Measurements from ENCODE around the gene AUTS2.
A peak's percentile ranks its signal among the peaks of the same experiment; 100 is the strongest.

Gene AUTS2

GRCh38 chr7:69656890-69657289 lies 58.6 kb downstream of the AUTS2 start:
- DNase-seq (ENCODE audit: low read depth in 2 of 2) = no peak

DNA sequence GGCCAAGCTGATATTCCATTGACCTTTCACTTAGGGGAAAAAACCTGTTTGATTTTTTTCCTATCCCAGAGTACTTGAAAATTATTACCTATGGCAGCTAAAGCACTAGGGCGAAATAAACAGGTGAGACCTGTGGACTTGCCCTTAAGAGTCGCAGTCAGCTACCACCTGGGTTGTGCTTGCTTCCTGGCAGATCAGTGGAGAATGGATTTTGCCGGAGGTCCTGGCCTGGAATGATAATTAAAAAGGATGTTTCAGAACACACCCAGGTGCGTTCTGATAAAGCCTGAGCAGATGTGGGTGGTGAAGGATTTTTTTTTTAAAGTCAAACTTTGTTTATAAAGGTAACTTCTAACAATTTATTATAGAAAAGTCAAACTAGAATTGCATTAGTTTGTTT lies 59.1 kb downstream of the AUTS2 start:
- DNase-seq (ENCODE audit: low read depth in 2 of 2) = no peak

GRCh38 chr7:69657985-69658384 lies 59.7 kb downstream of the AUTS2 start:
- DNase-seq (ENCODE audit: low read depth in 2 of 2) = no peak

DNA sequence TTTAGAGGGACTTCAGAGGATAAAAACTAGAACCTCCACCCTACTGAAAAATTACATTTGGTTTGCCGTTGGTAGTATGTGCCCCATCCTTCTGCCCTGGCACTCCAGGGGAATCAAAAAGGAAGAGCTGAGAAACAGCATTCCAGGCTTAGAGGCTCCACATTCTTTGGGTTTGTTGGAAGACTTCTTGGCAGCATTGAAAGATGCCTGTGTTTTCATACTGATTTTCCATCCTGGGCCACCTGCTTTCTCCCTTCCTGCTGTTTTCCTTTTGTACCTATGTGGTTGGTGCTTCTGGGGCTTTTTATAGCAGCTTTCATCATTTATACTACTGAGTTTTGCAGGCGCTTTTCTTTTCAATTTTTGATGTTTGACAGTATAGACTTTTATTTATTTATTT lies 61.7 kb downstream of the AUTS2 start:
- DNase-seq (ENCODE audit: low read depth in 2 of 2) = no peak

- DNase-seq (ENCODE audit: low read depth in 2 of 2) = no peak
Measured at GRCh38 chr7:69661342-69661741, 63.1 kb downstream of the AUTS2 start.

- no peak for DNase-seq (ENCODE audit: low read depth in 2 of 2)
Measured at GRCh38 chr7:69663911-69664832, 65.9 kb downstream of the AUTS2 start.

DNA sequence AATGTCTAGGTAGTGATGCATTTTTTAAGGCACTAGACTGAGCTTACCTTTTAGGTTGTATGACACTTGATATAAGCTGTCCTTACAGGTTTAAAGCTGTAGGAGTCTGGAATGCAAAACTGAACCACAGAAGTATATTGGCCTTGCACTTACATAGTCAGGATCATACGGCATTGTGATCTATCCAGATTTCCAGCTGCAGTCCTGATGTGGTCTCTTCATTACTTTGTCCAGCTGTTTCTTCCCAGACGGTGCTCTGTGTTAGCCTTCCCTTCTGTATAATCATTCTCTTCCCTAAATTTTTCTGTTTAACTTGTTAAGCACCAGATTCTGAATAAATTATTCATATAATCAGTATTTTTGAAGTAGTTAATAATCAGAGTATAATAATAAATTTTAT lies 67.1 kb downstream of the AUTS2 start:
- no peak for DNase-seq (ENCODE audit: low read depth in 2 of 2)

DNA sequence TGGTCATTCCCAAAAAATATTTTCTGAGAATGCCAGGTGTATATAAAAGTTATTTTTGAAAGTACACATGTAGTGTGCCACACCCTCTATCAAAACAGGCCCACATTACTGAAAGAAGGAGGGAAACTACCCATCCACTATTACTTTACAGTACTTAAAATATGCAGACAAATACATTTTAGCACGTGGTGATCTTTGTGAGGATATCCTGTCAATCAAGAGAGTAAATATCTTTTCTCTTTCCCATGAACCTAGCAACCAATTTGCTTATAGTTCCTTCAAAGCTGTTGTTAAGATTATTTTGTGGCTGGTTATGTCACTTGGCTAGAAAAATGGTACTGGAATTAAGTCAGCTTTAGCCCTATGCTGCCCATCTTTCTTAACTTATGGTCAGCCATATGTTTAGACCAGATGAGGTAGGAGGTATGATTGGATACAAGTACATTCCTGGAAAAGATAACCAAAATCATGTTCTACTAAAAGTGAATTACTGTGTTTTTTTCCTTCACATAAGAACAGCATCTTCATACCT lies 70.1 kb downstream of the AUTS2 start:
- no peak for DNase-seq (ENCODE audit: low read depth in 2 of 2)

GRCh38 chr7:69670701-69671100 lies 72.4 kb downstream of the AUTS2 start:
- DNase-seq (ENCODE audit: low read depth in 2 of 2) = peak in 1 of 2 experiments; percentile 40

- DNase-seq (ENCODE audit: low read depth in 2 of 2) = no peak
Measured at GRCh38 chr7:69673074-69673473, 74.8 kb downstream of the AUTS2 start.

DNA sequence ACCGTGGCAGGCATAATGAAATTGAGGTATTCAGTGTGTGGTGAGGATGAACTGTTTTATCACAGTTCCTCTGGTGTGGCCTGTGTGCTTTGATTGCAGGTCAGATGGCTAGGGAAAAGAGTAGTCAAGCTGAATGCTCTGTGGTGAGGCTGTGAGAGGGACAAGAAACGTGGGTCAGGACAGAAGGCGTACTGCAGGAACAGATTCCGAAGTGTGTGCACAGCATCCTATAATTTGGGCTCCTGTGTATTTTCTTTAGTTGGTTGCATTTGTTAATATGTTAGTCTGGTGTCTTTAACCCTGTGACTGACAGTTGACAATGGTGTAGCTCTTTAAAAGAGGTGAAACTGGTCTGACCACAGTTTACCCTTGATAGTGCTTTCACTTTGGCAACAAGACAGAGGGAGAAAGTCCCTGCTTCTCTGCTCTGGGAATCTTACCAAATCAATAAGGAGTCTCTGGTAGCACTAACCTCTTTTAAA lies 76.5 kb downstream of the AUTS2 start:
- no peak for DNase-seq (ENCODE audit: low read depth in 2 of 2)

GRCh38 chr7:69676247-69676646 lies 78.0 kb downstream of the AUTS2 start:
- no peak for DNase-seq (ENCODE audit: low read depth in 2 of 2)

- DNase-seq (ENCODE audit: low read depth in 2 of 2) = peak in 1 of 2 experiments; percentile 26
Measured at GRCh38 chr7:69677054-69677852, 79.0 kb downstream of the AUTS2 start.

- DNase-seq (ENCODE audit: low read depth in 2 of 2) = no peak
Measured at GRCh38 chr7:69677881-69678493, 79.7 kb downstream of the AUTS2 start.

DNA sequence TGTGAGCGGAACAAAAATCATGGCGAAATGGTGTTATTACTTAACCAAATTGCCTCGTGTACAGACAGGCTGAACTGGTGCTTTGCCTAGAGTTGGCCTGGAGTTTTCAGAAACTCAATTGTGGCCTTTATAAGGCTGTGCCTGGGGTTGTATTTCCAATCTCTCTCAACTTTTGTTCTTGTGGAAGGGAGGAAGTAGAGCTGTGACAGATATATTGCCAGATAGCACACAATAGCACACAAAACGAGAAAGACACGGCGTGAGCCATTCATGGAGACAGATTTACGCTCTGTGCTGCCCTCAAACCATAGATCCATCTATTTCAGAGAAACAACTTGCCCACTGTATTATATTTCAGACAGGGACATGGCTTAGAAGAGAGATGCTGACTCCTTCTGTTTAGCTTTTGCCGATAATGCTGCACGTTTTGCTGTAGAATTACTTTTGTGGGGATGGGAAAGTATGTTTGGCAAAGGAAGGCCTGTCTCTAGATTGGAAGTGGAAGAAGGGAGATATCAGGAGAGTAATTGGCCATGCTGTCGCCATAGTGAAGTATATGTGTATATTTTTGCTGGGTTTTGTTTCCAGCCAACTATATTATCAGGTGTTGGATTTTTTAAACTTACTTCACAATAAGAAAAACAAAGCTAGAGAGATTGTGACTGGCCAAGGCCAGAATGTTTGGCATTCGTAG lies 80.4 kb downstream of the AUTS2 start:
- DNase-seq (ENCODE audit: low read depth in 2 of 2) = no peak

DNA sequence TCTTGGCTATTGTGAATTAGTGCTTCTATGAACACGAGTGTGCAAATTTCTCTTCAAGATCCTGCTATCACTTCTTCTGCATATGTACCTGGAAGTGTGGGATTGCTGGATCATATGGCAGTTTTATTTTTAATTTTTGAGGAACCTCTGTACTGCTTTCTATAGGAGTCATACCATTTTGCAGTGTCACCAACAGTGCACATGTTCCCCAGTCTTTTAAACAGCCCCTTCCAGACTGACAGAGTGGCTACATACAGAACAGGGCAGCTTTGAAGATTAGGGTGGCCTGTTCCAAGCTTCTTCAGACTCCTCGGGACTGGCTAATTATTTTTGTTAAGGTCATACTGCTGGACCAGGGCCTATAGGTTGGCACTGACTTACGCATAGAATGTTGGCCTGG lies 82.9 kb downstream of the AUTS2 start:
- no peak for DNase-seq (ENCODE audit: low read depth in 2 of 2)

DNA sequence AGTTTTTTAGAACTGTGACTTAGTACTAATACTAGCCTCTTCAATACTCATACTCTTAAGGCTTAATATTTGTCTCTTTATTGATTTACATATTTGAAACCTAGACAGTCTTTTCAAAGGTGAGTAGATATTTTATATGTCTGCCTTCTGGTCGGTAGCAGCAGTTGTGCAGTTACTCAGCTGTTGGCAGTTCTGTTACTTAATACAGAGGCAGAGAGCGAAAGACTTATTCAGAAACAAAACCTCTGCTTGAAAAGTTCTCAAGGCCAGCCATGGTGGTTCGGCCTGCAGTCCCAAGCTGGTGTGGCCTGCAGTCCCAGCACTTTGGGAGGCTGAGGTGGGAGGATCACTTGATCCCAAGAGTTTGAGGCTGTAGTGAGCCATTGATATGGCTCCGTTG lies 84.2 kb downstream of the AUTS2 start:
- DNase-seq (ENCODE audit: low read depth in 2 of 2) = no peak

DNA sequence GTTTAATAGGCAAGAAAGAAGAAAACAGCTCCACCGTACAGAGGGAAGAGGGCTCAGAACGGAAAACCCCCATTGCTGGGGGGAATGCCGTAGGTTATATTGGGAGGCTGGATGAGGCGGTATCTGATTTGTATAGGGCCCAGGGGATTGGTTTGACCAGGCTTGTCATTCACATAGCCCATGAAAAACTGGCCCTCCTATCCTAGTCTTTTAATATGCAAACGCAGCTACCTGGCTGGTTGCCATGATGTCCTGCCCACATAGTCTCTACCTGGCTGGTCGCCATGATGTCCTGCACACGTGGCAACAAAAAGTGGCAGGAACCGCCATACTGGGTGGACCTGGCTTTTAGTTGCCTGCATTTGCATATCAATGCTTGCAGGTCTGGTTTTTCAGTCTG lies 84.7 kb downstream of the AUTS2 start:
- no peak for DNase-seq (ENCODE audit: low read depth in 2 of 2)

DNA sequence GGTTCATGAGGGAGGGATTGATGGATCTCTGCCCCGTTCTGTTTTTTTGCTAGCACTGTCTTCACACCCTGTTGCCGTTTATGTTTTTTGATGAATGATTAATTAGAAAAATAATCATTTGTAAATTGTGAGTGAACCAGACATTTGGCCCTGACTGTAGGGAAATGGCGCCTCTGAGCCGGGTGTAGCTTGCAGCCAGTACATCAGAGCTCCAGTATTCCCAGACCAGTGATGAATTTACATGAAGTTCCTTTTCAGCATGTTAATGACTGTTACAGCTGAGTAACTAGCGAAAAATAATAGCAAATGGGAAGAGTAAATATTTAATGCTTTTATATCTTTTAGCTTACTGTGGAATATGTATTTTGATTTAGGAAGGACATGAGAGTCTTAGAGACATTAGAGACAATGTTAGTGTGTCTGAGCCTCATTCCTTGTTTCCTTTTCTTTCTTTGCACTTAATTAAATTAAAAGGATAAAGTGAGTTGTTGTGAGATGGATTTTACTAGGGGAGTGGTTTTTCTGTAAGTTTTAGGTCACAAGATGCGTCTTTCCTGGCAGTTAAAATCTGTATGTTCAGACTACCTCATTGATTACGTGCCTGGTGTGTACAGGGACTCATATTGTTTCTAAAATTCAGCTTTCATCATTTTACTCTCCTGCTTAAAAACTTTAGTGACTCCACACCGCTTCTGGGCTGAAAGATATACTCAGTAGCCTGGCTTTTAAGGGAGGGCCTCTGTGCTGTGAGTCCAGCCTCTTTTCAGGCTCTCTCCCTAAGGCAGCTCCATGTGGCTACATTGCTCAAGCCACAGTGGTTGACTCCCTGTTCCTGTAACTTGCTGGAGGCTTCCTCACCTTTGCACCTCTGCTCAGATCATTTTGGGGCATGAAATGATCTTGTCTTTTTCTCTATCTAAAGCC lies 86.4 kb downstream of the AUTS2 start:
- no peak for DNase-seq (ENCODE audit: low read depth in 2 of 2)

- no peak for DNase-seq (ENCODE audit: low read depth in 2 of 2)
Measured at GRCh38 chr7:69685293-69685631, 87.0 kb downstream of the AUTS2 start.
